DMS114 treated with DMSO at 0.1 percent for 48 hours (cell line): ENCODE data around the gene CASP9.
"Not testable (repeated sequence)": the region's sequence is repeated elsewhere in the genome, so short reads cannot be mapped to it uniquely, and the experiment has no call there.

Experiments
- DNase-seq: peaks from one replicate; lab custom pipeline; 2025; ENCODE audit not compliant: unreplicated experiment; lab: John Stamatoyannopoulos, UW

The CASP9 gene

GRCh38 chr1:15501208-15502032 lies 22.6 kb downstream of the CASP9 start:
- peak; percentile 28 for DNase-seq

GRCh38 chr1:15500184-15501178 lies 23.5 kb downstream of the CASP9 start:
- DNase-seq: no peak

DNA sequence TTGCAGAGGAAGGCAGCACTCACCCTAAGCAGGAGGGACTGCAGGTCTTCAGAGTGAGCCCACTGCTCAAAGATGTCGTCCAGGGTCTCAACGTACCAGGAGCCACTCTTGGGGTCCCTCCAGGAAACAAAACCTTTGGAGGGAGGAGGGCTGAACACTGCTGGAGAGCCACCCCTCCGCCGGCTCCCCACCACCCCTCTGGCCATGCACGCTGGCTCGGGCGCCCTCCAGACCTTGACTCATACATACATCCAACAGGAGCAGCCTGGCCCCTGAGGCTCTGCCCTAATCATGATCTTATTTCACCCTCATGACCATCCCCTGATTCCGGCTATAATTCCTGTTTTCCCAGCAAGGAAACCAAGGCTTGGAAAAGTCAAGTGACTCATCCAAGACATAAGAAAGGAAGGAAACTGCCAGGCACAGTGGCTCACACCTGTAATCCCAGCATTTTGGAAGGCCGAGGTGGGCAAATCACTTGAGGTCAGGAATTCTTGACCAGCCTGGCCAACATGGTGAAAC lies 30.1 kb downstream of the CASP9 start:
- DNase-seq: no peak

DNA sequence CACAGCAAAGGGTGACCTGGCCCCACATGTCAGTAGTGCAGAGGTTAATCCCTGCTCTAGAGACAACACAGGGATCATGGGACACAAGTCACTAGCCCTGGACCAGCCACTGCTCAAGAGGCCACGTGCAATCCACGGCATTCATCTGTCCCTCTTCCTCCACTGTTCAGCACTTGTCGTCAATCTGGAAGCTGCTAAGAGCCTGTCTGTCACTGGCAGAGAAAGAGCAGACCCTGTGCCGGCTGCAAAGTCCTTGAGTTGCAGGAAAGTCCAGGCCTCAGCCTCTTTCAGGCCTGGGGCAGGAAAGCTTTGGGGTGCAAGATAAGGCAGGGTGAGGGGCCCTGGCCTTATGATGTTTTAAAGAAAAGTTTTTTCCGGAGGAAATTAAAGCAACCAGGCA lies 31.4 kb downstream of the CASP9 start:
- no peak for DNase-seq

DNA sequence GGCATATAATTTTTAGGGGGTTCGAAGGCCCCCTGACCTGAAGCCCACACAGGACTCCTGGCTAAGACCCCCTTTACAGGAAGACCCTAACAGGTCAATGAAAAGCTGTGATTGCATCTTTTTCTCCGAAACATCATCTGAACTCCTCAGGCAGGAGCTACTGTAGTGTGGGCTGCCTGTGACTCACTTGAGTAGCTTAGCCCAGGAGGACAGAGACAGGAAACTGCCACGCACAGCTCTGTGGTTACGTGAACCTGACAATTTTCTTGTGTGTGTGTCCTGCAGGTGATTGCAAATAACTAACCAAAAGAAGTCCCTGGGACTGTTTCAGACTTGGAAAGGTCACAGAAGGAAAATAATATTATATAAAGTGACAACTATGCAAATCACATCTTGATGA lies 33.0 kb downstream of the CASP9 start:
- not testable (repeated sequence) for DNase-seq

DNA sequence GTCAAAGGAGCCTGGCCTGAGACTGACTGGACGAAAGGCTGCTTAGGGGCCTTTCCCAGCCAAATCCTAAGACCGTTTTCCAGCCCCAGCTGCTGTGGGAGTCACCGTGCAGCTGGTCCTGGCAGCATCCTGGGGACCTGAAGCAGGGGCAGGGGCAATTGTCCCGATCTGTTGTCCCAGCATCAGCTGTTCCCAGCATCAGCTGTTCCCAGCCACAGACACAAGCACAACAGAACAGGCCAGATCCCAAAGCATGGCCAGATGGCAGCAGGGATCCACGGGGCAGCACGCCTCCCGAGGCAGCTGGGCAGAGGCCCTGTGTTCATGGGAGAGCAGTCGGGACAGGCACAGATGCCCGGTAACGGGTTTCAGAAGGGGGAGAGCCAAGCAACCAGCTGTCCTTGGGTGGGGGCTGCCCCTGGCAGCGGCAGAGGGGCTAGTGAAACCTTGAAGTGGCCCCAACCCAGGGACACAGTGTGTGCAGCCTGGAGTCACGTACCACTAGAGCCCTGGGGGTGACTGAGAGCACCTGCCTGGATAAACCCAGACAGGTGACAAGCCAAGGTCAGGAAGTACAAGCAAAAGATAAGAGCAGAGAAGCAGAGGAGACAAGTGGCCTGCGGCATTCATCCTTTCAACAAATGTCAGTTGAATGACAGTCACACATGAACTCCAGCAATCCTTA lies 34.8 kb downstream of the CASP9 start:
- no peak for DNase-seq

GRCh38 chr1:15488371-15488770 lies 35.6 kb downstream of the CASP9 start:
- no peak for DNase-seq

- DNase-seq: not testable (repeated sequence)
These were observed 37.0 kb downstream of the CASP9 start for GRCh38 chr1:15486844-15487610.

GRCh38 chr1:15485636-15486035 lies 38.4 kb downstream of the CASP9 start:
- no peak for DNase-seq

DNA sequence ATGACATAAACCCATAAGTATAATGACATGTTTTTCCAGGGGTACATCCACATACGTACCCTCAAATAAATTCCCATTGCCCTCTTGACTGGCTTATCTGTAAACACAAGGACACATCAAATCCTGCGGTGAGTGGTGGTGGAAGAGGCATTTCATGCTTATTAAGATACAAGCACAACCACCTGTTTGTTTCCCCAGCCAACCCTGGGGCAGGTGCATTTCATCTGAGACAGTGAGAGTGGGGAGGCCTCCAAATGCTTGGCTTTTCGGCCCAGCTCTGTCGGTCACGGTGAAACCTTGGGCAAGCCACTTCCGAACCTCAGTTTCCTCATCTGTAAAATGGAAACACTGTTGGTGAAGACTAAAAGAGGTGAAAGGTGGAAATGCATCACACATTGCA lies 39.6 kb downstream of the CASP9 start:
- not testable (repeated sequence) for DNase-seq

DNA sequence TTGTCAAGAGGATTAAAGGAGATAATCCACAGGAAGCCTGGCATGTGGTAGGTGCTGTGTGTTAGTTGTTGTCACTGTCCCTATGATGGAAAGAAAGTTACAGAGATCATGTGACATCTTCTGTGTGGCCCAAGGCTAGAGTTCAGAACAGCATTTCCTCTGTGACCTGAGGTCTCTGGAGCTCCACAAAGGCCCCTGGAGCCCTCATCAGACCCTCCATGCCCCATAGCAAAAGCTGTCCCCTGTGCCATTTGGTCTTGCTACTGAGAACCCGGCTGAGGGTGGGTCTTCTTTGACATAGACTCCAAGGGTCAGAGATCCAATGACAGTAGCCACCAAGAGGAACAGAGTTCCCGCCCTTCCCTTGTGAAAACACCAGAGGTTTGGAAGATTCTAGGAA lies 40.0 kb downstream of the CASP9 start:
- DNase-seq: no peak

DNA sequence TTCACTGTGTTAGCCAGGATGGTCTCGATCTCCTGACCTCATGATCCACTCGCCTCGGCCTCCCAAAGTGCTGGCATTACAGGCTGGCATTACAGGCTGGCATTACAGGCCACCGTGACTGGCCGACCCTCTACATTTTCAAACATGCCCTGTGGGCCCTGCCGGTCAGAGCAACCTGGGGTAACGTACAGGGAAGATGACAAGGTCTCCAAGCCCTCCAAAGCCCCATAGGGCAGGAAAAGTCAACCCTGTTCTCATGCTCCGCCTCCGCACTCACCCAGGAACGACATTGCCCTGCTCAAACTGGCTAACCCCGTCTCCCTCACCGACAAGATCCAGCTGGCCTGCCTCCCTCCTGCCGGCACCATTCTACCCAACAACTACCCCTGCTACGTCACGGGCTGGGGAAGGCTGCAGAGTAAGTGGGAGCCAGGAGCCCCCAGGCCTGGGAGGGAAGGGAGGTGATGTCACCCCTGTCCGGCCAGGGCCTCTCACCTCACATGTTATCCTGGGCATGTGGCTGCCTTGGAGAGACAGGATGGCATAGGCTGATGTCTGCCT lies 41.0 kb downstream of the CASP9 start:
- DNase-seq: not testable (repeated sequence)

DNA sequence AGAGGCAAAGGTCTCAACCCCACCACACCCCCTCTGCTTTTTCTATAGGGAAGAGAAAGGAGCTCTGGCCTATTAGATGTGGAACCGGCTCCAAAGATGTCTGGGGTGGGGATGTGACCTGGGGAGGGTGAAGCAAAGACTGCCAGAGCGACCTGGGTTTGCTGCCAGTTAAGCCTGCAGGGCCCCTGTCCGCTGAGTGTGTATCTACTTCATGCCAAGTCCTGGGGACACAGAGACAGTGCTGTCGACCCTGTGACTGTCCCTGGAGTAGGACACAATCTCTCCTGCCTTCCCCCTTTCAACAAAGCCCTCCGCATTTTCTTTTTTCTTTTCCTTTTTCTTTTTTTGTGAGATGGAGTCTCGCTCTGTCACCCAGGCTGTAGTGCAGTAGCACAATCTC lies 41.6 kb downstream of the CASP9 start:
- not testable (repeated sequence) for DNase-seq

DNA sequence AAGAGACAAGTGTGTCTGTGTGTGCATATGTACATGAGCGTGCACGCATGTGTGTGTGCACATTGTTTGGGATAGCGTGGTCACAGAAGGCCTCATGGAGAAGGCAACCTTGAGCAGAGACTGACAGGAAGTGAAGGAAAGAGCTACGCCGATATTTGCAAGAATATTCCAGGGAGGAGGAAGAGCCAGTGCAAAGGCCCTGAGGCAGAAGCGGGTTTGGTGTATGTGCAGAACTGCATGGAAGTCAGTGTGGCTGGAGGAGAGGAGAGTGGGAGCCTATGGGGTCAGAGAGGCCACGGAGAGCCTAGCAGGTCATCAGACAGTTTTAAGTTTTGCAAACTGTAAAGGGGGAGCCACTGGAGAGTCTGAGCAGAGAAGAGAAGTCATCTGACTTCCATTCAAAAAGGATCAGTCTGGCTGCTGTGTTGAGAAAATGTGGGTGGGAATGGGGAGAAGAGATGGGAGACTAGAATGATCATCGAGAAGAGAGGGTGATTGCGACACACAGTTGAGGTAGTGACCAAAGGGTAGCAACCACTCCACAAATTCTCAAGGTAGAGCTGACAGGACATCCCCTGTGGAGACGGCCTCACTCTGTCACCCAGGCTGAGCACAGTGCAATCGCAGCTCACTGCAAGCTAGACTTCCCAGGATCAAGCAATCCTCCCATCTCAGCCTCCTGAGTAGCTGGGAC lies 44.2 kb downstream of the CASP9 start:
- DNase-seq: no peak

DNA sequence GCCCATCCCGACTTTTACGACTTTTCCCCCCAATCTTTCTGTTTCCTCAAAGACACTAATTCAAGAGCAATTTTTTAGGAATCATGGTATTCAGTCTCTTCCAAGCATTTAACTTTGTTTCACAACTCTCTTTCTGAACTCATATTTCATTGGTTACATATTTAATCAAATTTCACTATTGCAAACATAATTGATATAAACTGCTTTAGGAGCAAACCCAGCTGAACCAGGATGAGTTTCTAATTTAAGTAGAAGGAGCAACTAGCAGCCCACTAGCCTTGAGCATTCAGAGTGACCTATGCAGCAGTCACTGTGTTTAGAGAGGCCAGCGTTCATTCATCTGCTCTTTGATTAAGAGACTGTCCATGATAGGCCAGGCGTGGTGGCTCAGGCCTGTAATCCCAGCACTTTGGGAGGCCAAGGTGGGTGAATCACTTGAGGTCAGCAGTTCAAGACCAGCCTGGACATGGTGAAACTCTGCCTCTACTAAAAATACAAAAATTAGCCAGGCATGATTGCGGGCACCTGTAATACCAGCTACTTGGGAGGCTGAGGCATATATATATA lies 46.3 kb downstream of the CASP9 start:
- no peak for DNase-seq

DNA sequence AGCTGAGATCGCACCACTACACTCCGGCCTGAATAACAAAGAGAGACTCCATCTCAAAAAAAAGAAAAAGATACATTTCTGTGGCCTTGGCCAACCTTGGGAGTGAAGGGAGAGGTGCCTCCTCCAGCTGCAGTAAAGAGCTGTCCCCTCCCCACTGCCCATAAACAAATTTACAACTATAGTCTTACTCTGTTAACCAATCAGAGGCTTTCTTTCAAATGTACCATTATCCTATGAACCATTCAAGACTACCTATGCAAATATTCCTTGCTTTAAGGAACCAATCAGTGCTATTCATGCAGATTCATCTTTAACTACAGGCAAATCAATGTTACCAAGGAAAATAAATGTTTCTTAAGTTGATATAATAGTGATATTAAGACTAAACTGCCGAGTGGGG lies 47.1 kb downstream of the CASP9 start:
- no peak for DNase-seq

DNA sequence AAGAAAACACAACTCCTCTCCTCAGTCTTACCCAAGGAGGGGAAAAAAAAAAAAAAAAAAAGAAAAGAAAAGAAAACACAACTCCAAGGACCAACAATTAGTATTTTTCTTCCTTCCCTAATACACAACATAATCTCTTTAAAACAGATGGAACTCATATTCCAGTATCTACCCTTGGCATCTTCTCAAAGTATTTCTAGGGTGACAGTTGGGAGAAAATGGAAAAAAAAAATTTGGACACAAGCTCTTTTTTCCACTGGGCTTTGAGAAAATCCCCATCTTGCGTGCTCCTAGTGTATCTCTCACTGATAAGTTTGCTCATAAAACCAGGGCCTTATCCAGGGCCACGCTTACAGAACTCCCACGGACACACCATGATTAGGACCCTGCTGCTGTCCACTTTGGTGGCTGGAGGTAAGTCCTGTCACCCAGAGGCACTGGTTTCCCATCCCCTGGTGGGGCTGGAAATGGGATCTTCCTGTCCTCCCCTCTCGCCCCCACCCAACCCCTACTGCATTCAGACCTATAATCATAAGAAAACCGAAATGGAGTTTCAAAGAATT lies 48.2 kb downstream of the CASP9 start, which contains the start of gene CELA2B:
CELA2B (plus strand) TSS at position 353 of the 563 bp plus-strand sequence; CDS start at position 375, 22 bp downstream.
- no peak for DNase-seq

DNA sequence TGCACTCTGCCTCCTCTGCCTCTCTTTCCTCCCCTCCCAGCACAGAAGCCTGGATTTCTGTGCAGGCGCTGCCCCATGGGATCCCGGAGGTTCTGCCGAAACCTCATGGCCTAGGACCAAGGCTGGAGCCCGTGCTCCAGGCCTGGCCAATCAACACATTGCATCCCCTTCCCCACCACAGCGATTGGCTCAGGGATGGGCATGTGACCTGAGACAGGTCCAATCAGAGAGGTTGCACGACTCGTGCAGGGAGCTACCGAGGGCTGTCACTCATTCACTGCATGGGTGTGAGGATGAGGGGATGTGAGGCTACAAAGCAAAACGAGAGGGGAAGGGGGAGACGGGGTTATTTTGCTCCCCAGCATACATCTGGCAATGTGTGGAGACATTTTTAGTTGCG lies 51.4 kb downstream of the CASP9 start:
- no peak for DNase-seq

DNA sequence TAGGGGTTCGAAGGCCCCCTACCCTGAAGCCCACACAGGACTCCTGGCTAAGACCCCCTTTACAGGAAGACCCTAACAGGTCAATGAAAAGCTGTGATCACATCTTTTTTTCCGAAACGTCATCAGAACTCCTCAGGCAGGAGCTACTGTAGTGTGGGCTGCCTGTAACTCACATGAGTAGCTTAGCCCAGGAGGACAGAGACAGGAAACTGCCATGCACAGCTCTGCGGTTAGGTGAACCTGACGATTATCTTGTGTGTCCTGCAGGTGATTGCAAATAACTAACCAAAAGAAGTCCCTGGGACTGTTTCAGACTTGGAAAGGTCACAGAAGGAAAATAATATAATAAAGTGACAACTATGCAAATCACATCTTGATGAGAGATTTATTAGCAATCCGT lies 52.3 kb downstream of the CASP9 start:
- not testable (repeated sequence) for DNase-seq
